Activated T-helper 1 cell treated with anti-CD3 and anti-CD28 coated beads, Interleukin-12 subunit alpha, Interleukin-12 subunit beta, Interleukin-2, Interleukin-4 antibody, amounts not matched to agents 30 ng/mL and 10 ng/mL and 1 ng/mL, durations not matched to agents 14 hours and 24 hours and 36 hours (primary cell): Measurements from ENCODE around the gene FGD5. TPM values are rescaled to one million over a fixed set of nuclear protein-coding genes. Genes with fewer than 3 reads are reported as not detected.

ENCODE experiments used
- DNase-seq: peaks from one replicate; pipeline ENCODE4 v3.0.0; 2021; ENCODE audit warnings: low spot score
- H3K27ac Mint-ChIP-seq: one replicate; pipeline ENCODE4 v1.8.0; 2021; ENCODE audit warnings: mild to moderate bottlenecking, mixed read lengths
- H3K27me3 Mint-ChIP-seq: one replicate; pipeline ENCODE4 v1.8.0; 2022; ENCODE audit warnings: mild to moderate bottlenecking, moderate library complexity, mixed read lengths; ENCODE audit not compliant: insufficient read depth
- H3K36me3 Mint-ChIP-seq: one replicate; pipeline ENCODE4 v1.8.0; 2021; ENCODE audit warnings: low read depth, mixed read lengths
- H3K4me1 Mint-ChIP-seq: one replicate; pipeline ENCODE4 v1.8.0; 2021; ENCODE audit warnings: low read depth, mixed read lengths
- H3K4me3 Mint-ChIP-seq: one replicate; pipeline ENCODE4 v1.8.0; 2021; ENCODE audit warnings: mild to moderate bottlenecking, moderate library complexity, mixed read lengths
- H3K9me3 Mint-ChIP-seq: one replicate; pipeline ENCODE4 v1.8.0; 2021; ENCODE audit warnings: mixed read lengths
- intact Hi-C: fragments of 100-400 bp; cut with micrococcal nuclease; formaldehyde crosslinking; loops from one replicate; pipeline ENCODE4 v1.15.1; 2024
- total RNA-seq: library from RNA; stranded (reverse); gene quantifications from 2 replicates; pipeline ENCODE4 v1.2.3, GENCODE V29; 2022

Gene FGD5
- total RNA-seq, 1 donor from 2014 or later, result not detected

DNA sequence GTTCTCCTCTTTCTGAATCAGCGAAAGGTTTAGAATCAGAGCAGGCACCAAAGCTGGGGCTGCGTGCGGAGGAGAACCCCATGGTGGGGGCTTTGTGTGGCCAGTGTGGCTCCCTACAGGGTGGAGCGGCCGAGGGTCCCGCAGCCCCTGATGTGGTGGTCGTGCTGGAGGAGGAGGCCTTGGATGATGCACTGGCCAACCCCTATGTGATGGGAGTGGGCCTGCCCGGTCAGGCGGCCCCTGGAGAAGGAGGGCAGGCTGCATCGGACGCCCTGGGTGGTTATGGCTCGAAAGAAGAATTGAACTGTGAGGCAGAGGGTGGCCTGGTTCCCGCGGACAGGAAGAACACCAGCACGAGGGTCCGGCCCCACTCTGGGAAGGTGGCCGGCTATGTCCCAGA, 1.4 kb downstream of the FGD5 start:
- Mint-ChIP-seq H3K4me3 (no peak overlapping the region), H3K9me3 (no peaks in the 10 kb centered on the region), H3K27me3 (peaks cover 18% of the 10 kb centered on the region), H3K27ac (no peak overlapping the region), H3K36me3 (no peaks in the 10 kb centered on the region), H3K4me1 (no peaks in the 10 kb centered on the region)
- no peak for DNase-seq
- intact Hi-C loops, result no loop called here

DNA sequence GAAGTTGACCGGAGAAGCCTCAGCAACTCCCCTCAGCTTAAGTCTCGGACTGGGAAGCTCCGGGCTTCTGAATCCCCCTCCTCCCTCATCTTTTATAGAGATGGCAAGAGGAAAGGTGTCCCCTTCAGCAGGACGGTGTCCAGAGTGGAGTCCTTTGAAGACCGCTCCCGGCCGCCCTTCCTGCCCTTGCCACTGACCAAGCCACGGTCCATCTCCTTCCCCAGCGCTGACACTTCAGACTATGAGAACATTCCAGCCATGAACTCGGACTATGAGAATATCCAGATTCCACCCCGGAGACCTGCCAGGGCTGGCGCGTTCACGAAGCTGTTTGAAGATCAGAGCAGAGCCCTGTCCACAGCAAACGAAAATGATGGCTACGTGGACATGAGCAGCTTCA, 2.4 kb downstream of the FGD5 start:
- no peak for DNase-seq
- H3K27ac Mint-ChIP-seq, result no peak overlapping the region
- no peaks in the 10 kb centered on the region for H3K4me1 Mint-ChIP-seq
- H3K36me3 Mint-ChIP-seq, result no peaks in the 10 kb centered on the region
- intact Hi-C loops, result no loop called here
- no peak overlapping the region for H3K4me3 Mint-ChIP-seq
- H3K27me3 Mint-ChIP-seq, result peaks cover 18% of the 10 kb centered on the region
- no peaks in the 10 kb centered on the region for H3K9me3 Mint-ChIP-seq

- Mint-ChIP-seq H3K27me3 (peaks cover 23% of the 10 kb centered on the region), H3K4me3 (no peak overlapping the region), H3K27ac (no peak overlapping the region), H3K36me3 (no peaks in the 10 kb centered on the region), H3K4me1 (no peaks in the 10 kb centered on the region), H3K9me3 (no peaks in the 10 kb centered on the region)
- no peak for DNase-seq
- intact Hi-C loops, result no loop called here
Observed at GRCh38 chr3:14822134-14822533, 3.4 kb downstream of the FGD5 start.

- H3K27ac Mint-ChIP-seq, result no peak overlapping the region
Observed at GRCh38 chr3:14822670-14823390, 4.1 kb downstream of the FGD5 start.

DNA sequence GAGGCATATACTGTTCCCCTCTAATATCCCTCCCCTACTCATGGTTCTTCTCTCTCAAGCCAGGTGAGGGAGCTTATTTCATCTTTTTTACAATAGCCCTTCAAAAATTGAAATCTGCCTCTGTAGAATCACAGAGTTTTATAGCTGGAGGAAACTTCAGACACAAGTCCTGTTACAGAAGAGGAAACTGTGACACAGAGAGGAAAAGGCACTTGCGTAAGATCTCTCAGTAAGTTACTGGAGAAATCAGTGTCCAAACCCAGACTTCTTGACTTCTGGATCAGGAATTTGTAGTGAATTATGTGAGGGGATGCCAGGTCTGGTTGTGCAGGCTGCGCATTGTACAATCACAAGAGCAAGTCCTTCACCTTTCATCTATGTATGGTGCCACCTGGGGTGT, 4.6 kb downstream of the FGD5 start:
- Mint-ChIP-seq H3K36me3 (no peaks in the 10 kb centered on the region), H3K4me3 (no peak overlapping the region), H3K27me3 (peaks cover 26% of the 10 kb centered on the region), H3K4me1 (no peaks in the 10 kb centered on the region), H3K27ac (no peak overlapping the region), H3K9me3 (no peaks in the 10 kb centered on the region)
- intact Hi-C loops, result no loop called here
- no peak for DNase-seq

More at GRCh38 chr3:14822670-14823390, 4.1 kb downstream of the FGD5 start:
- intact Hi-C loops, result no loop called here
- Mint-ChIP-seq H3K36me3 (no peaks in the 10 kb centered on the region), H3K4me1 (no peaks in the 10 kb centered on the region), H3K27me3 (peaks cover 25% of the 10 kb centered on the region), H3K4me3 (no peak overlapping the region), H3K9me3 (no peaks in the 10 kb centered on the region)
- no peak for DNase-seq

GRCh38 chr3:14823910-14824629, 5.3 kb downstream of the FGD5 start:
- Mint-ChIP-seq H3K27me3 (peaks cover 26% of the 10 kb centered on the region), H3K4me1 (no peaks in the 10 kb centered on the region), H3K27ac (no peak overlapping the region), H3K36me3 (no peaks in the 10 kb centered on the region), H3K4me3 (no peak overlapping the region), H3K9me3 (no peaks in the 10 kb centered on the region)
- intact Hi-C loops, result no loop called here
- DNase-seq, result no peak

DNA sequence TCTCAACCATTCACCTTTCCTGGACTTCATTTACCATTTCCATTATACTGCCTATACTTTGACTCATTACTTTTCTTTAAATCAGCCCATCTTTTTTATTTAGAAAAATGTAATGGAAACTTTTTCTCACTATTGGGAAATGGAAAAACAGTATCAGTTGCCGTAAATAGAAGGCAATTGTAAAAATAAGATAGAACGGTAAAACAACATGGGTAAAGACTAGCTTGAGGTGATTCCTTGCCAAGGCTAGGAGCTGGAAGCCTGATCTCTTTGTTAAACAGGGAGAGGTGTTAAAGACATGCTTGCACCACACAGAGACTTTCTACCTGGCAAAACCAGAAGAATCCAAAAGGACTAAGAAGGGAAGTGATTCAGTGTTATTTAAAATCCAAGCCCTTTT, 5.9 kb downstream of the FGD5 start:
- Mint-ChIP-seq H3K27ac (no peak overlapping the region), H3K36me3 (no peaks in the 10 kb centered on the region), H3K4me3 (no peak overlapping the region), H3K27me3 (peaks cover 29% of the 10 kb centered on the region), H3K4me1 (no peaks in the 10 kb centered on the region), H3K9me3 (no peaks in the 10 kb centered on the region)
- no peak for DNase-seq
- intact Hi-C loops, result no loop called here

DNA sequence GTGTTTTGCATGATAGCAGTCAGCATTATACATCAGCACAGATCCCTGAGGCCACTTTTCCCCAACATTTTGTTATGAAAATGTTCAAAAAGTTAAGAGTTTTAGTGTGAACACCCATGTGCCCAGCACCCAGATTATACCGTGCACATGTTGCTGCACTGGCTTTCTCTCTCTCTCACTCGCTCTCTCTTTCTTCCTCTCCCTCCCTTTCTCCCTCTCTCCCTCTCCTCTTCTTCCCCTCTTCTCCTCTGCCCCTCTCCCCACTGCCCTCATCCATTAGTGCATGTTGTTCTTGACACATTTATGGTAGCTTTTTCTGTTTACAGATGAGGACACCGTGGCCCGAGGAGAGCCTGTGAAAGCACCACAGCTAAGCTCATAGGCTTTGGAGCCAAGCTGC, 7.3 kb downstream of the FGD5 start:
- Mint-ChIP-seq H3K27ac (no peak overlapping the region), H3K27me3 (peaks cover 27% of the 10 kb centered on the region), H3K9me3 (no peaks in the 10 kb centered on the region), H3K4me3 (no peak overlapping the region), H3K36me3 (no peaks in the 10 kb centered on the region), H3K4me1 (no peaks in the 10 kb centered on the region)
- DNase-seq, result no peak
- intact Hi-C loops, result no loop called here

DNA sequence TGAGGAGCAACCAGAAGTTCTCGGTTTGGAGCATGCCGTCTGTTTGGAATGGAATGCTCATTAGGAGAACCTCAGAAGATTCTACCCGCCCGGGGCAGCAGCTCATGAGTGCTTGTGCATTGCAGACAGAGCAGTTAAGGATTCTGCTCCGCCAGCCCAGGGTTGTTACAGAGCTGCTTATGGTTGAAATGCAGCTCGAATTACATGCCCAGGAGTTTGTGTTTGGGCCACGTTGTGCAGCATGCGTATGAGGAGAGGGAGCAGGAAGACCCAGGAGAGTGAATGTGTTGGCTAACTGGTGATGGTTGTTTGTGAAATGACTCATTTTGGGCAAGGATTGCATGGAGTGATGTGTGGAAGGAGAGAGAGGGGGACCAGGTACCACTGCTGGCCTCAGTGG, 9.0 kb downstream of the FGD5 start:
- intact Hi-C loops, result no loop called here
- no peak overlapping the region for H3K4me3 Mint-ChIP-seq
- no peak overlapping the region for H3K27ac Mint-ChIP-seq
- no peaks in the 10 kb centered on the region for H3K9me3 Mint-ChIP-seq
- no peaks in the 10 kb centered on the region for H3K4me1 Mint-ChIP-seq
- H3K36me3 Mint-ChIP-seq, result no peaks in the 10 kb centered on the region
- peaks cover 25% of the 10 kb centered on the region for H3K27me3 Mint-ChIP-seq
- no peak for DNase-seq

DNA sequence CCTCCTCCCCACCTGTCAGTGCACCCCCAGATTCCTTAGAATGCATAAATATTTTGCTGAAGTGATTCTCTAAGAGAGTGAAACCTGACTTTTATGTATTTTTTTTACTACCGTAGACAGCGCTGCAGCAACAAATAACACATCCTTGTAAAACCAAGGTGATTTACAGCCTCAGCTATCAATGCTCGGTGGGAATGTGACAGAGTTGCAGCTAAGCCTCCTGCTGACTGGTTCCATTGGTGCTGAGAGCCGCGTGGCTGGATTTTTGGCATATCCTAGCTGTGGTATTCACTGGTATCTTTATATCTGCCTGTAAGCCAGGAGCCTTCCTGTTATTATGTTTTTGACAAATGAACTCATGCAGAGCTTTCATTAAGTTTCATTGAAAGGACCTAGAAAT, 11.0 kb downstream of the FGD5 start:
- intact Hi-C loops, result no loop called here
- Mint-ChIP-seq H3K27ac (no peak overlapping the region), H3K36me3 (no peaks in the 10 kb centered on the region), H3K9me3 (no peaks in the 10 kb centered on the region), H3K4me3 (no peak overlapping the region), H3K4me1 (no peaks in the 10 kb centered on the region), H3K27me3 (peaks cover 16% of the 10 kb centered on the region)
- DNase-seq, result no peak

GRCh38 chr3:14831916-14832450, 13.2 kb downstream of the FGD5 start:
- H3K4me1 Mint-ChIP-seq, result no peaks in the 10 kb centered on the region
- no peaks in the 10 kb centered on the region for H3K9me3 Mint-ChIP-seq
- DNase-seq, result no peak
- peaks cover 11% of the 10 kb centered on the region for H3K27me3 Mint-ChIP-seq
- H3K4me3 Mint-ChIP-seq, result no peak overlapping the region
- H3K27ac Mint-ChIP-seq, result no peak overlapping the region
- intact Hi-C loops, result no loop called here
- no peaks in the 10 kb centered on the region for H3K36me3 Mint-ChIP-seq

- H3K4me1 Mint-ChIP-seq, result no peaks in the 10 kb centered on the region
- H3K9me3 Mint-ChIP-seq, result no peaks in the 10 kb centered on the region
- intact Hi-C loops, result no loop called here
- no peak overlapping the region for H3K4me3 Mint-ChIP-seq
- peaks cover 6% of the 10 kb centered on the region for H3K27me3 Mint-ChIP-seq
- H3K27ac Mint-ChIP-seq, result no peak overlapping the region
- DNase-seq, result no peak
- no peaks in the 10 kb centered on the region for H3K36me3 Mint-ChIP-seq
Observed at GRCh38 chr3:14832975-14833722, 14.4 kb downstream of the FGD5 start.

- Mint-ChIP-seq H3K36me3 (no peaks in the 10 kb centered on the region), H3K27me3 (peaks cover 6% of the 10 kb centered on the region), H3K4me1 (no peaks in the 10 kb centered on the region), H3K4me3 (no peak overlapping the region), H3K9me3 (no peaks in the 10 kb centered on the region), H3K27ac (no peak overlapping the region)
- intact Hi-C loops, result no loop called here
- no peak for DNase-seq
Observed at GRCh38 chr3:14834121-14834520, 15.4 kb downstream of the FGD5 start.
